Colonic mucosa (tissue), 4 donors: Measurements from ENCODE around the gene GTF3C5. TPM values are rescaled to one million over a fixed set of nuclear protein-coding genes. Genes with fewer than 3 reads are reported as not detected.

Experiments
- DNase-seq: peaks from one replicate; pipeline ENCODE4 v3.0.0-alpha.2; 2020
- H3K27ac ChIP-seq: fragments of 200-600 bp; one replicate; pipeline ENCODE4 v1.8.0; 2021
- H3K27me3 ChIP-seq: fragments of 200-600 bp; one replicate; pipeline ENCODE4 v1.8.0; 2021
- H3K36me3 ChIP-seq: fragments of 200-600 bp; one replicate; pipeline ENCODE4 v1.8.0; 2021
- H3K4me1 ChIP-seq: fragments of 200-600 bp; one replicate; pipeline ENCODE4 v1.8.0; 2021; ENCODE audit warnings: mild to moderate bottlenecking
- H3K4me3 ChIP-seq: fragments of 200-600 bp; one replicate; pipeline ENCODE4 v1.8.0; 2021
- H3K9ac ChIP-seq, 2 donors: one replicate each; pipeline ENCODE4 v1.7.0; 2013; ENCODE audit warnings: control low read depth in 2 of 2, low read depth in 2 of 2, low read length in 2 of 2
- H3K9me3 ChIP-seq: fragments of 200-600 bp; one replicate; pipeline ENCODE4 v1.8.0; 2021
- CTCF ChIP-seq: fragments of 200-600 bp; IDR thresholded peaks from one replicate; pipeline ENCODE4 v1.8.0; 2022; ENCODE audit warnings: antibody characterized with exemption, mild to moderate bottlenecking
- intact Hi-C: fragments of 100-400 bp; cut with DNase I; formaldehyde crosslinking; loops from one replicate; pipeline ENCODE4 v1.14.1; 2022
- total RNA-seq, 2 donors: library from RNA; stranded (reverse); fragmentation: NEBNext Ultra II Directional in 1 of 2; extraction: Animal tissue kit (Norgen Biotek cat#: 25700) in 1 of 2; gene quantifications; one replicate each; pipeline ENCODE4 v1.2.1, GENCODE V29; 2021
- donor health status: healthy.
- donor health status: DM: no; HTN: no; CAD: no.
- donor health status: DM: no; HTN: no; CAD: no.

GTF3C5 gene
- total RNA-seq, 2 donors from 2014 or later, result 42.3 to 70.9 TPM

GRCh38 chr9:133046196-133046899 is 15.6 kb downstream of the GTF3C5 start:
- H3K27ac ChIP-seq, result no peak overlapping the region
- peaks cover 4% of the 10 kb centered on the region for H3K36me3 ChIP-seq
- peaks cover 3% of the 10 kb centered on the region for H3K4me1 ChIP-seq
- intact Hi-C loops, result loop anchor here (5.0 to 10.0 kb wide), 2 partner anchors 58 to 101 kb away; no protein-coding TSS in a partner anchor
- no peak overlapping the region for H3K4me3 ChIP-seq
- no peak overlapping the region for H3K9ac ChIP-seq
- no peaks in the 10 kb centered on the region for H3K27me3 ChIP-seq
- no peak for DNase-seq
- TF ChIP-seq CTCF, result no peak
- H3K9me3 ChIP-seq, result no peaks in the 10 kb centered on the region

DNA sequence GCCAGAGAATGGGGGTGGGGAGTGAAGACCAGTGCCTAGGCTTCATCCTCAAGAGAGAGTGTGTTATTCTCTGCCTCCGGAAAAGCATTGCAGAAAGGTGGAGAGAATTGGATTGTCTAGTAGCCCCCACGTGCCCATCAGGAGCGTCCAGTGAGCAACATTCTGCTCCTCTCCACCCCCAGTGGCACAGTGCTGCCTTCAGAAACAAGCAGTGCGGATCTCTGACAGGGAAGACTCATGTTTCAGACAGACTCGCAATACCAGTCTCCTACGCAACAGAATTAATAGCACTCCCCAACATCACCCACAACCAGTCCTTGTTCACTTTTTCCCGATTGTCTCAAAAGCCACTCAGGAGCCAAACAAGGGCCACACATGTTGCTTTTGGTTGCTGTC is 16.1 kb downstream of the GTF3C5 start:
- DNase-seq, result no peak
- no peak for TF ChIP-seq CTCF
- Histone ChIP-seq H3K36me3 (peaks cover 4% of the 10 kb centered on the region), H3K4me1 (peaks cover 3% of the 10 kb centered on the region), H3K4me3 (no peak overlapping the region), H3K9me3 (no peaks in the 10 kb centered on the region), H3K9ac (no peak overlapping the region), H3K27ac (no peak overlapping the region), H3K27me3 (no peaks in the 10 kb centered on the region)
- intact Hi-C loops, result loop anchor here (5.0 to 10.0 kb wide), 2 partner anchors 58 to 100 kb away; no protein-coding TSS in a partner anchor

- TF ChIP-seq CTCF, result no peak
- Histone ChIP-seq H3K27ac (no peak overlapping the region), H3K36me3 (no peaks in the 10 kb centered on the region), H3K27me3 (no peaks in the 10 kb centered on the region), H3K9me3 (no peaks in the 10 kb centered on the region), H3K4me3 (no peak overlapping the region), H3K4me1 (peaks cover 3% of the 10 kb centered on the region), H3K9ac (no peak overlapping the region)
- no peak for DNase-seq
- intact Hi-C loops, result loop anchor here (5.0 to 10.0 kb wide), 2 partner anchors 56 to 99 kb away; no protein-coding TSS in a partner anchor
Measured at GRCh38 chr9:133048595-133048994, 17.8 kb downstream of the GTF3C5 start.

GRCh38 chr9:133049043-133049442 is 18.2 kb downstream of the GTF3C5 start:
- Histone ChIP-seq H3K4me1 (peaks cover 3% of the 10 kb centered on the region), H3K27me3 (no peaks in the 10 kb centered on the region), H3K4me3 (no peak overlapping the region), H3K27ac (no peak overlapping the region), H3K36me3 (no peaks in the 10 kb centered on the region), H3K9ac (no peak overlapping the region), H3K9me3 (no peaks in the 10 kb centered on the region)
- DNase-seq, result no peak
- intact Hi-C loops, result loop anchor here (5.0 to 10.0 kb wide), 2 partner anchors 56 to 98 kb away; no protein-coding TSS in a partner anchor
- no peak for TF ChIP-seq CTCF

DNA sequence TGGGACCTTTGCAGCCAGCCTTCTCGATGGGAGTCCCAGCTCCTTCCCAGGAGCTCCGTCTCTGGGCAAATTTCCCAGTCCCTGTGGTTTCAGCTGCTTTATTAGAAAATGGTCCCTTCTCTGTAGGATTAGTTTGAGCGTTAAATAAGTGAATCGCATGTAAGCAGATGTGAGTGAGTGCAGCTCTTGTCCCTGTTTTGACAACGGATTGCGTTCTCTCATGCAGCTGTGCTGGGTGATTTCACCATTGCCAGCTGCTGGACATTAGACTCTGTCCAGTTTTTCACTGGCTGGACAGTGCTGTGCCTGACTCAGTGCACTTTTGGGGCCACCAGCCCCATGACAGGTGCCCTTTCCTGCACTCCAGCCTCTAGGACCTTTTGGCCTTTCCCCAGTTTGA is 19.3 kb downstream of the GTF3C5 start:
- H3K36me3 ChIP-seq, result no peaks in the 10 kb centered on the region
- H3K4me1 ChIP-seq, result peaks cover 3% of the 10 kb centered on the region
- H3K9me3 ChIP-seq, result no peaks in the 10 kb centered on the region
- H3K27ac ChIP-seq, result no peak overlapping the region
- H3K4me3 ChIP-seq, result no peak overlapping the region
- intact Hi-C loops, result no loop called here
- no peaks in the 10 kb centered on the region for H3K27me3 ChIP-seq
- TF ChIP-seq CTCF, result no peak
- no peak overlapping the region for H3K9ac ChIP-seq
- no peak for DNase-seq
